BJ (cell line): Measurements from ENCODE around the gene PRAC1. TPM values are rescaled to one million over a fixed set of nuclear protein-coding genes. Genes with fewer than 3 reads are reported as not detected.

Source experiments
- CTCF ChIA-PET: fragments of 350-600 bp; formaldehyde crosslinking; extraction: SDS; loops from one replicate; lab custom pipeline; 2021; ENCODE audit warnings: antibody characterized with exemption, inconsistent platforms; lab: Yijun Ruan, JAX
- POLR2A ChIA-PET: fragments of 300-600 bp; sonication (Branson Sonifier 250); formaldehyde crosslinking; extraction: SDS; loops from one replicate; lab custom pipeline; 2021; ENCODE audit warnings: antibody characterized with exemption; lab: Charles Lee
- DNase-seq: peaks from one replicate; pipeline ENCODE4 v3.0.0-alpha.2; 2011; ENCODE audit warnings: low read depth
- H3K27me3 ChIP-seq: 2 replicates; pipeline ENCODE4 v1.6.0; 2011; ENCODE audit warnings: low read length; ENCODE audit not compliant: control insufficient read depth, insufficient read depth
- H3K36me3 ChIP-seq: 2 replicates; pipeline ENCODE4 v1.5.1; 2011; ENCODE audit warnings: low read length; ENCODE audit not compliant: control insufficient read depth, insufficient read depth
- H3K4me3 ChIP-seq: 2 replicates; pipeline ENCODE4 v1.5.1; 2011; ENCODE audit warnings: low read depth, mild to moderate bottlenecking, control low read depth, low read length
- CTCF ChIP-seq: IDR thresholded peaks from 2 replicates; pipeline ENCODE4 v1.5.1; 2011; ENCODE audit warnings: low read depth, mild to moderate bottlenecking, control low read depth, inconsistent platforms, low read length, moderate library complexity; ENCODE audit not compliant: insufficient read depth
- polyA plus RNA-seq: library from polyadenylated mRNA; depleted of rRNA; stranded (reverse); fragments of >200 nt; gene quantifications from 2 replicates; pipeline ENCODE4 v1.2.3, GENCODE V29; 2011

The PRAC1 gene
- polyA plus RNA-seq, 1 experiment: not detected

- Histone ChIP-seq H3K27me3 (peaks cover 30% of the 10 kb centered on the region), H3K4me3 (no peak overlapping the region), H3K36me3 (no peaks in the 10 kb centered on the region; the same call in 1 of the 2 replicates)
- ChIA-PET POLR2A (no interaction called here), CTCF (interaction anchor here (1.3 to 1.9 kb wide), 3 partner anchors 9 to 54 kb away, joined by 3 to 6 read pairs (median 5); no protein-coding TSS in a partner anchor)
- no peak for DNase-seq
- TF ChIP-seq CTCF: no peak
These were observed 6.6 kb downstream of the PRAC1 start for GRCh38 chr17:48715496-48716399.

GRCh38 chr17:48711128-48711527, 11.2 kb downstream of the PRAC1 start:
- no peak for DNase-seq
- no peak for TF ChIP-seq CTCF
- CTCF ChIA-PET: interaction anchor here (1.0 to 2.9 kb wide), 4 partner anchors 13 to 168 kb away, joined by 3 to 15 read pairs (median 7); no protein-coding TSS in a partner anchor
- POLR2A ChIA-PET: no interaction called here
- Histone ChIP-seq H3K4me3 (no peak overlapping the region), H3K27me3 (peaks cover 10% of the 10 kb centered on the region), H3K36me3 (no peaks in the 10 kb centered on the region)

DNA sequence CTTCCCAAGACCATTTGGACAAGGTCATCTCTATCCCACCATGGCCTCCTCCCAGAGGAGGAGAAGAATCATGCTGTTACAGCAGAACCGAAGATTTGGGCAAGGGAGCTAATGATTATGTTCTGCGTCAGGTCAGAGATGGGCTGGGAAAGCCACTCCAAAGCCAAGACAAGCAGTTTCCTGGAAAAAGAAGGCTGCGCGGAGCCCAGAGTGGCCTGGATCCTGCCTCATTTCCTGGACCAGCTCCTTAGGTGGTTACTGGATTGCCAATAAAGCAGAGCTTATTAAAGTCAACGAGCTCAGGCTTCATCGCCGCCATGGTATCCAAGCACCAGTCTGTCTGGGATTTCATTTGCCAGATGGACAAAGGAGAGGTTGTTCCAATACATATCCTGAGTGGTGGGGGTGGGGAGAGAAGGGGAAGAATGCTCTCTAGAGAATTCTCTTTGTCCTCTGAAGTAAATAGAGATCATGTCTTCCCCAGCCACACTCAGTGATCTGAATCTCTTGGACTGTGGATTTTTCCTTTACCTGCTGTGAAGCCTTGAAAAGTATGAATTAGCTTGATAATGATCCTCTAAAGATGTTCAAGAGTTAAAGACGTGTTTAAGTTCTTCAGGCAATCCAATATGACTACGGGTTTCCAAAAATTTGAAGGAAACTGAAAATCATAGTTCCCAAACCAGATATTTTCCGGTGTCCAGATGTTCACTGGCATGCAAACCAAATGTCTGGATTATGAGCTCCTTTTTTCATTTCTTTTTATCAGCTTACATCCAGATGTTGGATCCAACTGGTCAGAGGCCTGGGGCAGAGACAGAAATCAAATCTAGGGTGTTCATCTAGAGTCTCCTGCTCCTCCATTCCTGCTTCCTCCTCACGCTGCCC, 17.7 kb downstream of the PRAC1 start:
- ChIA-PET POLR2A (no interaction called here), CTCF (interaction anchor here (0.6 to 4.2 kb wide), 8 partner anchors 10 to 174 kb away, joined by 3 to 22 read pairs (median 4); no protein-coding TSS in a partner anchor)
- Histone ChIP-seq H3K4me3 (no peak overlapping the region), H3K36me3 (no peaks in the 10 kb centered on the region), H3K27me3 (peaks cover 14% of the 10 kb centered on the region)
- no peak for TF ChIP-seq CTCF
- no peak for DNase-seq

- POLR2A ChIA-PET: no interaction called here
- no peaks in the 10 kb centered on the region for H3K36me3 ChIP-seq
These were observed 20.3 kb downstream of the PRAC1 start for GRCh38 chr17:48701864-48702532.

More at GRCh38 chr17:48701864-48702532, 20.3 kb downstream of the PRAC1 start:
- Histone ChIP-seq H3K27me3 (peaks cover 14% of the 10 kb centered on the region), H3K4me3 (no peak overlapping the region)
- CTCF ChIA-PET: interaction anchor here (0.6 to 4.2 kb wide), 7 partner anchors 11 to 184 kb away, joined by 3 to 22 read pairs (median 3); no protein-coding TSS in a partner anchor
- TF ChIP-seq CTCF: no peak
- DNase-seq: no peak
